WI38 (cell line): Measurements from ENCODE around the gene OPN1SW.

Experiments
- H3K4me3 ChIP-seq: 2 replicates; pipeline ENCODE4 v1.5.1; 2011; ENCODE audit warnings: low read depth, mild to moderate bottlenecking, control low read depth, low read length
- TF ChIP-seq, protein P1 (sequence below): IDR thresholded peaks from 2 replicates; pipeline ENCODE4 v1.5.1; 2012; ENCODE audit warnings: low read depth, mild to moderate bottlenecking, control low read depth, low read length

Gene OPN1SW

DNA sequence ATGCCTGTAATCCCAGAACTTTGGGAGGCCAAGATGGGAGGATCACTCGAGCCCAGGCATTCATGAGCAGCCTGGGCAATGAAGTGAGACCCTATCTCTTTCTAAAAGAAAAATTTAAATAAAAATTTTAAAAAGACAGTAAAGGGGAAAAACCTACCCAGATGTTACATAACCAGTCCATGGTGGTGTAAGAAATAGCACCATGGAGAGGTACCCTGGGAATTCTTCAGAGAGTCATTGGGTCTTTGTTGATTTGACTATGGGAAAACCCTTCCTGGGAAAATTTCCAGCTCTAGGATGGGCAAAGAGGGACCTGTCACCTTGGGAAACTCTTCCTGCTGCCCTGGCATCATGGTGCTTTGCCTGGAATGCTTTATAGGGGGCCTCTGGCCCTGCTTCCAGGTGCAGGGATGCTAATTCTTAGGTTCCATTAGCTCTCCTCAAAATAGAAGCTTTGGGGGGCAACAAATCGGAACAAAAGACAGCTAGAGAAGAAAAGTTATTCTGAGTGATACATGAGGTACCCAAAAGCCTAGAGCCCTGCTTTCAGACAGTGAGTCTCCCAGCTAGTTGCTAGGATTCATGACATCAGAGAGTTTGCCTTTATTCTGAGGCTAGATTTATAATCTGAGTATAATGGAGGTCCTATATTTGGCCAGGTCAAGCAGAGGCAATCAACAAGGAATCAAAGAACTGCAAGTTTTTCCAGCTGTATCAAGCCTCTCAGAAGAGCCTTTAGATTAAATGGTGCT, 26.2 kb upstream of the OPN1SW start:
- TF ChIP-seq, protein P1, sequence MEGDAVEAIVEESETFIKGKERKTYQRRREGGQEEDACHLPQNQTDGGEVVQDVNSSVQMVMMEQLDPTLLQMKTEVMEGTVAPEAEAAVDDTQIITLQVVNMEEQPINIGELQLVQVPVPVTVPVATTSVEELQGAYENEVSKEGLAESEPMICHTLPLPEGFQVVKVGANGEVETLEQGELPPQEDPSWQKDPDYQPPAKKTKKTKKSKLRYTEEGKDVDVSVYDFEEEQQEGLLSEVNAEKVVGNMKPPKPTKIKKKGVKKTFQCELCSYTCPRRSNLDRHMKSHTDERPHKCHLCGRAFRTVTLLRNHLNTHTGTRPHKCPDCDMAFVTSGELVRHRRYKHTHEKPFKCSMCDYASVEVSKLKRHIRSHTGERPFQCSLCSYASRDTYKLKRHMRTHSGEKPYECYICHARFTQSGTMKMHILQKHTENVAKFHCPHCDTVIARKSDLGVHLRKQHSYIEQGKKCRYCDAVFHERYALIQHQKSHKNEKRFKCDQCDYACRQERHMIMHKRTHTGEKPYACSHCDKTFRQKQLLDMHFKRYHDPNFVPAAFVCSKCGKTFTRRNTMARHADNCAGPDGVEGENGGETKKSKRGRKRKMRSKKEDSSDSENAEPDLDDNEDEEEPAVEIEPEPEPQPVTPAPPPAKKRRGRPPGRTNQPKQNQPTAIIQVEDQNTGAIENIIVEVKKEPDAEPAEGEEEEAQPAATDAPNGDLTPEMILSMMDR: no peak
- H3K4me3 ChIP-seq: no peak overlapping the region

DNA sequence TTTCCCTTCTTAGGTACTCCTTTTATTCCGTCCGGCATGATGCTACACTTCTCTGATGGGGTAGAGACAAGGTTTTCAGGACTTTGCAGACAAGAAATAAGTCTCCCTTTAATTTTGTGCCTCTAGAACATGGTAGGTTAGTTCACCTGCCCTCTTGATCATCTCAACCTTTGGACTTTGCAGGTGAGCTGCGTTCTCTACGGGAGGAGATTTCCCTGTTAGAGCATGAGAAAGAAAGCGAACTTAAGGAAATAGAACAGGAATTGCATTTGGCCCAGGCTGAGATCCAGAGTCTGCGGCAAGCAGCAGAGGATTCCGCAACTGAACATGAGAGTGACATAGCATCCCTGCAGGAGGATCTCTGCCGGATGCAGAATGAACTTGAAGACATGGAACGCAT, 25.4 kb upstream of the OPN1SW start:
- no peak overlapping the region for H3K4me3 ChIP-seq
- TF ChIP-seq, protein P1: no peak

DNA sequence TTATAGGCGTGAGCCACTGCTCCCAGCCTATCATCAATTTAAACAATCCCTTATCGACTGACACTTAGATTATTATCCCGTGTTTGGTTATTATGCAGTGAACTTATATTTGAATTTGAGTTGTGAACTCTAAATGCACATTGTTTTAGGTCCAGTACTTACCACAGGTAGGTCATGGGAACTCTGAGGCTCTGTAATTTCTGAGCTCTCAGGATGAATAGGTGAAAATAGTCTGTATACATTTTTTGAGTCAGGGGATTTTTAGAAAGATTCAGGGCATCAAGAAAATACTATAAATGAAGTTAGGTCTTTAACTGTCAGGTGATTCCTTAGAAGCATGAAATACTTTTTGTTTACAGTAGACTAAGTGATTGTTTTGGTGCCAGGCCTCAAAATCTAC, 25.0 kb upstream of the OPN1SW start:
- H3K4me3 ChIP-seq: no peak overlapping the region
- TF ChIP-seq, protein P1: no peak

DNA sequence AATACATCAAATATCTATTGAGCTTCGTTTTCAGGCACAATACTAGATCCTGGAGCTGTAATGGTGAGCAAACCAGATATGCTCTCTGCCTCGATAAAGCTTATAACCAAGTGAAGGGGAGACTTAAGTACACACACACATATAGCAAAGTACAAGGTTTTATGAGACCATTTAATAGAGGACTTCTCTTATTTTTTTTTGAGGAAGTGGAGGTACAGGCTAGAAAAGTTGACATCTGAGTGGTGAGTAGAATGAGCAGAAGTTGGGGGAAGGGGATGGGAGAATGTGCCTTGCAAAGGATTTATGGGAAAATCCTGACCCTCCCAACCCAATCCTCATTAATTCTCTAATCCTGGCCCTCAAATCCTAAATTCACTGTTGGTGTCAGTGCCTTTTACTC, 23.9 kb upstream of the OPN1SW start:
- TF ChIP-seq, protein P1: no peak
- H3K4me3 ChIP-seq: no peak overlapping the region

- TF ChIP-seq, protein P1: no peak
- H3K4me3 ChIP-seq: no peak overlapping the region
Observed at GRCh38 chr7:128796327-128796726, 20.7 kb upstream of the OPN1SW start.

DNA sequence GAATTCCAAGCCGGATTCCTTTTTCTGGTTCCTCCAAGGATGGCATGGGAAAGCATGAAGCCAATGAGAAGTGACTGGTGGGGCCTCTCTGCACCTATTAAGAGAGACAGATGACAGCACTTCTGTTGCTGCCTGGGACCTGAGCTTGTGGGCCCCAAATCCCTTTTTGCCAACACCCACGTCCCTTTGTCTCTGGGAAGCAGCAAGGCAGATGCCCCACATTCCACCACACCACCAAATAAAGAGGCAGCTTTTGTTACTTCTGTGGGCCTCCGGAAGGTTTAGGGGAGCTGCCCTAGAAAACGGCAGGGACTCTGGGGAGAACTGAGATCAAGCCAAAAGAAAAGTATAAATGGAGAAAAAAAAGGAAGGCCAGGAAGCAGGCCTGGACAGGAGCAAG, 19.5 kb upstream of the OPN1SW start:
- TF ChIP-seq, protein P1: no peak
- no peak overlapping the region for H3K4me3 ChIP-seq

GRCh38 chr7:128794436-128794835, 18.8 kb upstream of the OPN1SW start:
- H3K4me3 ChIP-seq: no peak overlapping the region
- TF ChIP-seq, protein P1: no peak
